Suprapubic skin (tissue), 4 donors: ENCODE data around the gene RBM4B. TPM values are rescaled to one million over a fixed set of nuclear protein-coding genes. Genes with fewer than 3 reads are reported as not detected.

ENCODE experiments used
- DNase-seq, 2 donors: peaks; one replicate each; pipeline ENCODE4 v3.0.0-alpha.2; 2019; ENCODE audit warnings: low spot score in 2 of 2
- H3K27ac ChIP-seq: fragments of 200-600 bp; sonication (generic); one replicate; pipeline ENCODE4 v1.5.1; 2019
- H3K27me3 ChIP-seq: fragments of 200-600 bp; sonication (generic); one replicate; pipeline ENCODE4 v1.5.1; 2019
- H3K36me3 ChIP-seq: fragments of 200-600 bp; sonication (generic); one replicate; pipeline ENCODE4 v1.5.1; 2019
- H3K4me1 ChIP-seq: fragments of 200-600 bp; sonication (generic); one replicate; pipeline ENCODE4 v1.5.1; 2019
- H3K4me3 ChIP-seq: fragments of 200-600 bp; sonication (generic); one replicate; pipeline ENCODE4 v1.5.1; 2019; ENCODE audit warnings: mild to moderate bottlenecking
- H3K9me3 ChIP-seq: fragments of 200-600 bp; sonication (generic); one replicate; pipeline ENCODE4 v1.5.1; 2019
- EP300 ChIP-seq: sonication (generic); formaldehyde crosslinking; IDR thresholded peaks from one replicate; pipeline ENCODE4 v1.6.1; 2017; ENCODE audit warnings: antibody characterized with exemption
- POLR2A ChIP-seq, 2 donors: fragments of 450-650 bp; IDR thresholded peaks; one replicate each; pipeline ENCODE4 v1.6.1; 2017; ENCODE audit warnings: antibody characterized with exemption in 2 of 2, mild to moderate bottlenecking in 2 of 2, moderate library complexity in 2 of 2
- POLR2AphosphoS5 ChIP-seq, 3 donors: sonication (generic); formaldehyde crosslinking; IDR thresholded peaks; one replicate each; pipeline ENCODE4 v1.6.1; 2017; ENCODE audit warnings: antibody characterized with exemption in 3 of 3
- WGBS: methylation state at CpG from one replicate; pipeline ENCODE4 v1.1.5; 2018; 5-methylcytosine and 5-hydroxymethylcytosine counted together
- total RNA-seq, 4 donors: library from RNA; depleted of rRNA; stranded (reverse); fragments of >200 nt; gene quantifications; one replicate each; pipeline ENCODE4 v1.1.0, GENCODE V29; 2016
- TF ChIP-seq, protein P1 (sequence below), 2 donors: fragments of 200-600 bp in 1 of 2; fragments of 450-650 bp in 1 of 2; sonication (generic) in 1 of 2; IDR thresholded peaks; one replicate each; pipeline ENCODE4 v1.5.1; 2016 to 2019; ENCODE audit warnings: antibody characterized with exemption in 2 of 2, mild to moderate bottlenecking in 1 of 2, moderate library complexity in 1 of 2

RBM4B gene
- total RNA-seq, 4 donors from 2014 or later: 16.7 to 27.1 (median 22.0) TPM

DNA sequence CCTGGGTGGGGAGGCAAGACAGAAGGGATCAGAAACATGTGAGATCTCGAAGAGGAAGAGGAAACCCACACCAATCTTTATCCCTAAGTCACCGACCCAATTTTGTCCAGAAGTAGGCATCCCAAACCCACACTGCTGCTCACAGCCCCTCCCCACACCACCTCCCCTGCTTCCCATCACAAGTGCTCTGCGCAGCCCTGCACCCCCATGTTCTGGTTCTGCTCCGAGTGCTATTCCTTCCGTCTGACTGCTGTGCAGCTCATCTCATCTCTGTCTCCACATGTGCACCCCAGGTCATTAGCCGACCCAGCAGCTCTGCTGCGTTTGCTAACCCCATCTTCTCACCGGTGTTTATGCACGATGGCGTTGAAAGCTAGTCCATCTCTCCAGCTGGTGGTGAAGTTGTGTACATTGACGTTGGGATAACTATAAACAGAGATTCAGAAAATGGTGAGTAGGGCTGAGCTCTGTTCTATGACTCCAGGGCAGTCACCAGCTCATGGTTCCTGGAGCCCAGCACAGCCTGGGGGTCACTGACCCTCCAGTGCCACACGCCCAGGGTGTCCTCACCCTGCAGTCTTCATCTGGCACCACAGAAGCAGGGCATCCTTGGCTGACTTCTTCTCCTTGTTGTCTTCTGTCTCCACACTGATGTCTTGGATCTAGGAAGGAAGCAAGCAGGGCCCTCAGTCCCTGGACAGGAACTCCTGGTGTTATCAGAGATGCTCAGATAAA is 36.2 kb upstream of the RBM4B start:
- no peaks in the 10 kb centered on the region for H3K9me3 ChIP-seq
- peaks cover 12% of the 10 kb centered on the region for H3K4me1 ChIP-seq
- WGBS: 81% methylated on average over 11 of the region's 12 CpGs
- no peak overlapping the region for H3K27ac ChIP-seq
- H3K27me3 ChIP-seq: no peaks in the 10 kb centered on the region
- no peak overlapping the region for H3K4me3 ChIP-seq
- DNase-seq: no peak
- H3K36me3 ChIP-seq: peaks cover 45% of the 10 kb centered on the region
- TF ChIP-seq POLR2AphosphoS5 (IDR thresholded peaks at IDR 0.05) (no peak), POLR2A (IDR thresholded peaks at IDR 0.05) (no peak), EP300 (no peak)
- TF ChIP-seq, protein P1, sequence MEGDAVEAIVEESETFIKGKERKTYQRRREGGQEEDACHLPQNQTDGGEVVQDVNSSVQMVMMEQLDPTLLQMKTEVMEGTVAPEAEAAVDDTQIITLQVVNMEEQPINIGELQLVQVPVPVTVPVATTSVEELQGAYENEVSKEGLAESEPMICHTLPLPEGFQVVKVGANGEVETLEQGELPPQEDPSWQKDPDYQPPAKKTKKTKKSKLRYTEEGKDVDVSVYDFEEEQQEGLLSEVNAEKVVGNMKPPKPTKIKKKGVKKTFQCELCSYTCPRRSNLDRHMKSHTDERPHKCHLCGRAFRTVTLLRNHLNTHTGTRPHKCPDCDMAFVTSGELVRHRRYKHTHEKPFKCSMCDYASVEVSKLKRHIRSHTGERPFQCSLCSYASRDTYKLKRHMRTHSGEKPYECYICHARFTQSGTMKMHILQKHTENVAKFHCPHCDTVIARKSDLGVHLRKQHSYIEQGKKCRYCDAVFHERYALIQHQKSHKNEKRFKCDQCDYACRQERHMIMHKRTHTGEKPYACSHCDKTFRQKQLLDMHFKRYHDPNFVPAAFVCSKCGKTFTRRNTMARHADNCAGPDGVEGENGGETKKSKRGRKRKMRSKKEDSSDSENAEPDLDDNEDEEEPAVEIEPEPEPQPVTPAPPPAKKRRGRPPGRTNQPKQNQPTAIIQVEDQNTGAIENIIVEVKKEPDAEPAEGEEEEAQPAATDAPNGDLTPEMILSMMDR (IDR thresholded peaks at IDR 0.05): no peak

DNA sequence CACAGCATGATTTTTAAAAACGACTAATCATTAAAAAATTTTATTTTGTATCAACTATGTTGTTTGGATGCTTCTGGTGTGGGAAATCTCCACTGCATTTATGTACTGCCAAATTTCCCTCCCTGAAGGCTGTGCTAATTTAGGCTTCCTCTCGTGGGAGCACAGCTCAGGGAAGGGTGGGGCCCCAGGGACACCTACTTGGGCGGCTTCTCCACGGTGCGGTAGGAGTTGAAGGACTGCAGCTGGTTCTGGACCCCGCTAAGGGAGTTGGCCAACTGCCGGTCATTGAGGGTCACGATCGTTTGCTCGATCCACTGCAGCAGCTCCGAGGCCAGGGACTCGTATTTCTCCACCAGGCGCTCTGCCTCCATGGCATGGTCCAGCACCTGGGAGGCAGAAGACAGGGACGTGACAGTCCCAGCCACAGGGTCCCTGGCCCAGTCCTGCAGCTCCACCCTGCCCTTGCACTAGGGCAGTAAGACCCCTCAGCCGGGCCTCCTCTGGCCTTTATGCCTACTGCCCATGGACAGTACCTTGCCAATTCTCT is 32.8 kb upstream of the RBM4B start:
- peak overlapping the region; percentile 63 for H3K27ac ChIP-seq
- 68% methylated on average over 15 of the region's 15 CpGs for WGBS
- peaks cover 3% of the 10 kb centered on the region for H3K4me1 ChIP-seq
- no peaks in the 10 kb centered on the region for H3K9me3 ChIP-seq
- H3K27me3 ChIP-seq: no peaks in the 10 kb centered on the region
- H3K4me3 ChIP-seq: no peak overlapping the region
- peaks cover 57% of the 10 kb centered on the region for H3K36me3 ChIP-seq
- TF ChIP-seq, protein P1 (IDR thresholded peaks at IDR 0.05): no peak
- TF ChIP-seq EP300 (no peak), POLR2AphosphoS5 (IDR thresholded peaks at IDR 0.05) (no peak), POLR2A (IDR thresholded peaks at IDR 0.05) (no peak)
- DNase-seq: no peak

DNA sequence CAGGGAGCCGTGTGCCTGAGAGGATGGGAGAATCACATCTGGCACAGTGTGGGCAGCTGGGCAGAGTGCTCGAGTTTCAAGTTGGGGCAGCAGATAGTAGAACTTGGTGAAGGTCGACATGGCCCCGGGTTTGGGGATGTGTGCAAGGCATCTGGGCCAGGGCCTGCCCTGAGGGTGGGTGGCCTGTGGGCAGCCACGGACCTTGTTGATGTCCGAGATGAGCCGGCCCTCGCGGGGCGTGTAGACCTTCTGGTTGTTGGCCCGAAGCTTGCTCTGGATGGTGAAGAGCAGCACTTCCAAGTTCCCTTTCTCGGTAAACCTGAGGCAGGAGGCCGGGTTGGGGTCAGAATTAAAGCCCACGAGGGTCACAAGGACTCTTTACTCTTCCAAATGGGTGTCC is 31.0 kb upstream of the RBM4B start:
- no peaks in the 10 kb centered on the region for H3K9me3 ChIP-seq
- DNase-seq: no peak
- H3K27ac ChIP-seq: peak overlapping the region; percentile 59
- peaks cover 56% of the 10 kb centered on the region for H3K36me3 ChIP-seq
- peaks cover 6% of the 10 kb centered on the region for H3K4me1 ChIP-seq
- no peaks in the 10 kb centered on the region for H3K27me3 ChIP-seq
- 69% methylated on average over 9 of the region's 14 CpGs for WGBS
- no peak for TF ChIP-seq POLR2AphosphoS5 (IDR thresholded peaks at IDR 0.05)
- no peak overlapping the region for H3K4me3 ChIP-seq

DNA sequence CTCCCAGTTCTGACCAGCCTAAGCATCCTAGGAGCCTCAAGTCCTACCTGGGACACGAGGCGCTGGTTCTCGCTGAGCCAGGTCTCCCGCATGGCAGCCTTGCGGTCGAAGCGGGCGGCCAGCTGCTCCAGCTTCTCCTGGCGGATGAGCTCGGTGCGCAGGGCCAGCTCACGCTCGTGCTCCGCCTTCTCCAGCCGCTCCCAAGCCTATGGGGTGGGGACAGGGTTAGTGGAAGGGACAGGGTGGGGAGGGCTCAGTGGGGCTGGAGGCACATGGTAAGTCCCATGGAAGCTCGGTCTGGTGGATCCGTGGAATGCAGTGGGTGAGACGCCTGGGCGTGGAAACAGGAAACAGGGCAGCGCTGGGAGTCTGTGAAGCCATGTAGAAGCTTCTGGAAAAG is 30.4 kb upstream of the RBM4B start:
- no peak for DNase-seq
- TF ChIP-seq EP300 (no peak), POLR2AphosphoS5 (IDR thresholded peaks at IDR 0.05) (no peak), POLR2A (IDR thresholded peaks at IDR 0.05) (no peak)
- TF ChIP-seq, protein P1 (IDR thresholded peaks at IDR 0.05): no peak
- Histone ChIP-seq H3K4me3 (no peak overlapping the region), H3K4me1 (peaks cover 6% of the 10 kb centered on the region), H3K9me3 (no peaks in the 10 kb centered on the region), H3K36me3 (peaks cover 50% of the 10 kb centered on the region), H3K27ac (peak overlapping the region; percentile 59), H3K27me3 (no peaks in the 10 kb centered on the region)
- 59% methylated on average over 20 of the region's 20 CpGs for WGBS

DNA sequence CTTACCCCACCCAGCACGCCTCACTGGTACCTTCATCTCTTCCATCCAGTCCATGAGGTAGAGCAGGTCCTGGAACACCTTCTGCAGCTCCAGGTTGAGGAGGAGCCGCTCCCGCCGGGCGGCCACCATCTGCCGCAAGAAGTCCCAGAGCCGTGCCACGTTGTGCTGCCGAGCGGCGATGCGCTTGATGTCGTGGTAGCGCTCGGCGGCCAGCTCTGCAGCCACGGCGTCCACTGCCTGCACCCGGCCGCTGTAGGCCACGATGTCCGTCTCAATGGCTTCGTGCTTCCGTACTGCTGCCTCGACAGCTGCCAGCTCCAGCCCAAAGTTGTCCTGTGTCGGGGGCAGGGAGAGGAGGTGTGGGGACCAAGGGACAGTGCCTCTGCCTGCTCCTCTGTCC is 29.8 kb upstream of the RBM4B start:
- H3K9me3 ChIP-seq: no peaks in the 10 kb centered on the region
- TF ChIP-seq POLR2A (IDR thresholded peaks at IDR 0.05): no peak
- TF ChIP-seq EP300: no peak
- TF ChIP-seq POLR2AphosphoS5 (IDR thresholded peaks at IDR 0.05): no peak
- TF ChIP-seq, protein P1 (IDR thresholded peaks at IDR 0.05): no peak
- WGBS: 96% methylated on average over 25 of the region's 26 CpGs
- H3K27ac ChIP-seq: no peak overlapping the region
- no peak for DNase-seq
- H3K4me3 ChIP-seq: no peak overlapping the region
- H3K27me3 ChIP-seq: no peaks in the 10 kb centered on the region
- H3K4me1 ChIP-seq: peaks cover 6% of the 10 kb centered on the region
- peaks cover 44% of the 10 kb centered on the region for H3K36me3 ChIP-seq
